Brain pericyte (primary cell): Measurements from ENCODE around the gene MATN3.
A peak's percentile ranks its signal among the peaks of the same experiment; 100 is the strongest.

Experiments used
- DNase-seq: peaks from one replicate; pipeline ENCODE4 v3.0.0-alpha.2; 2012; ENCODE audit warnings: low read depth, low spot score

The MATN3 gene

DNA sequence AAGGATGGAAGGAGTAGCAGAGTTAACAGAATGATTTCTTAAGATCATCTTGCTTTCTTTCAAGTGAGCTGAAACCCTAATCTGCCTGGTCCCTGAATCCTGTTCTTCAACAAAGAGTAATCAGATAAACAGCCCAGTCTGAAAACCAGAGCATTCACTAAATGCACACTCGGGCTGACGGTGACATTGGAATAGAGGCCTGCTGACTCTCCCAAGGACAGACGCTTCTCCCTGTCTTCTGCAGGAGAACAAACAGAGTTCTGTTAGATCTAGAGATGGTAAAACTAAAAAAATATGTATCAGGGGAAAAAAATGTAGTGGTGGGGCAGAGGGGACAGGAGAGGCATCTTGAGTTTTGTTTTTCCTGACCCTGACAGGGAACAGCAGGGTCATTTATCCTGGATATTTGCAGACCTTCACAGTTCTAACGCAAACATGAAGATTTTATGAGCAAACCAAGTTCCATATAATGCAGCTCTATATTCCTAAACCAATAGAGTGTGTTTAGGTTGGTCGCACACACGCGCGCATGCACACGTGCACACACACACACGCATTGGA lies 7.3 kb downstream of the MATN3 start:
- no peak for DNase-seq

DNA sequence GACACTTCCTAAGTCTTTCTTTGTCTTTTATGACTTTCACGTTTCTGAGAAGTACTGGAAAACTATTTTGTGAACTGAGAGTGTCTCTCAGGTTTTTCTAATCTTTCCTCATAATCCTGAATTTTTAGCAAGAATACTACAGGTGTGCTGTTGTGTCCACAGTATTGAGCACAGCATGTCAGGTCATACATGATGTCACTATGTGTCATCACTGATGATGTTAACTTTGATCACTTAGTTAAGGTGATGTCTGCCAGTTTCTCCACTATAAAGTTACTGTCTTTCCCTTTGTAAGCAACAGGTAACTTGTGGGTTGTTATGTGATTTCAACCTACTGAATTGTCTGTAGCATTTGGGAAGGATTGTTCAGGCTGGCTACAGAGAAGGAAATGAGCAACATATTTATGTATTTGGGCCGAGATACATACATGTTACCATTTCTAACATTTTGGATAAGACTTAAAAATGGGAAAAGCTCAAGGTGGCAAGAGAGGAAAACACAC lies 11.1 kb downstream of the MATN3 start:
- no peak for DNase-seq

GRCh38 chr2:19993731-19994130 lies 18.7 kb downstream of the MATN3 start:
- DNase-seq, result no peak

- no peak for DNase-seq
These were observed 20.6 kb downstream of the MATN3 start for GRCh38 chr2:19991895-19992294.

- DNase-seq, result no peak
These were observed 22.1 kb downstream of the MATN3 start for GRCh38 chr2:19990416-19990728.

DNA sequence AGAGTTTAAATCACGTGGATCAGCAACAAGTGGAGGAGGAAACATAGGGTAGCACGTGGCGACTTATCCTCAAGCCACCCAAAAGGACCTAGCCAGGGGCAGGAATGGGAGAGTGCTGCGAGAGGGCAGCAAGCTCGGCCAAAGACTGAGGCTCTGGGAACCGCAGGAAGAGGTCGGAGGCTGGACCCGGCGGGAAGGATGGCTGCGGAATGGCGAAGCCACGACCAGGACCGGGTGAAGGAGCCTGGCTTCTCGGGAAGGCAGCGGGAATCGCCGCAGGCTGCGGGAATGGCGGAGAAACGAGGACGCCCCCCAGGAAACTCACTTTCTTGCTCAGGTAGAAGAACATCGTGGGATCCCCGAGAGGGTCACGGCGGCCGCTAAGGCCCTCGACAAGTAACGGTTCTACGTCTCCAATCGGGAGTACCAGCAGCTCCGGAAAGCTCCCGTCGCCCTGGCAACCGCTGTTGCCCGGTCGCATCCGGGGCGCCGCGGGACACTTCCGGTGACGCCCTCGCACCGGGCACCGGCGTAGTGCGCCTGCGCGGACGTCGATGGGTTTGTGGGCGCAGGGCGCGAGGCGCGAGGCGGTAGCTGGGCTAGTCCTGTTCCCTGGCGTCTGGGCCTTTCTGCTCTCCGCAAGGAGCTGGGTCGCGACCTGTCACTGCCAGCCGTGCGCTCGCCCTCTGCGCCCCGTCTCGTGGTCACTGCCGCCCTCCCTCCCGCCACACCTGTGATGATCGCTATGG lies 22.6 kb downstream of the MATN3 start, which contains the start of gene WDR35:
Gene WDR35, minus strand, starts transcription at position 439 of the 749 bp plus-strand sequence. Its CDS starts 90 bp downstream, at position 349.
- DNase-seq, result peak; percentile 32

GRCh38 chr2:19989342-19989666 lies 23.2 kb downstream of the MATN3 start:
- no peak for DNase-seq

- no peak for DNase-seq
These were observed 23.9 kb downstream of the MATN3 start for GRCh38 chr2:19988600-19988999.

- DNase-seq, result no peak
These were observed 24.5 kb downstream of the MATN3 start for GRCh38 chr2:19987936-19988335.

- no peak for DNase-seq
These were observed 30.2 kb downstream of the MATN3 start for GRCh38 chr2:19982268-19982667.

DNA sequence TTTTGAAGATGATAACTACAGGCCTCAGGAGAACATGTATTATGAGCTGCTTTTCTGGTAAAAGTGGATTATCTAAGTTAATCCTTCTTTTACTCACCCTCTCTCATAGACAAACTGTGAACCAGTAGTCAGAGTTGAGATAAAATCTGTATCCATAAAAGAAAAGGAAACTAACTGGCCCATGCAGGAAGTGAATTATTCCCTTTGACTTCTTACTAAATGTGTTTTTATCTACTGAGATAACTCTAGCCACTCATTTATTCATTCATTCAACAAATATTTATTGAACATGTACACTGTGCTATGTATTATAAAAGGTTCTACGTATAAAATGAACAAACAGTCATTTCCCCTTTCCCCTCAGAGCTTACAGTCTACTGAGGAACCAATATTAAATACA lies 32.5 kb downstream of the MATN3 start:
- no peak for DNase-seq

- DNase-seq, result no peak
These were observed 39.0 kb downstream of the MATN3 start for GRCh38 chr2:19973466-19973865.

- no peak for DNase-seq
These were observed 40.8 kb downstream of the MATN3 start for GRCh38 chr2:19971691-19972090.

DNA sequence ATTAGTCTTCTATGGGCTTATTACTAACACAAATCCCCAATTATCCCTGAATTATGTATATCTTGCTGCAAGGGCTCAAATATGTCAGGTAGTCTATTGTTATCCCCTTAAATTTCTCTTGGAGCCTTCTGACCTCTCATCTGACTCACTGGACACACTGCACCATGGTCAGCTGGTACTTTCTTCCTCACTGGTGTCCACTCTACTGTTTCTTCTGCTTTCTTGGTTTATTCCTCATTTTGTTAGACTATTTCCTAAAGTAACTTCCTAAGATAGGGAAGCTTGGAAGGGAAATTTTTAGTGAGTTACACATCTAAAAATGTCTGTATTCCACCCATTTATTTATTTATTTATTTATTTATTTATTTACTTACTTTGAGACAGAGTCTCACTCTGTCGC lies 49.1 kb downstream of the MATN3 start:
- DNase-seq, result no peak

- peak; percentile 10 for DNase-seq
These were observed 56.7 kb downstream of the MATN3 start for GRCh38 chr2:19955544-19956422.

- DNase-seq, result no peak
These were observed 63.4 kb downstream of the MATN3 start for GRCh38 chr2:19949071-19949470.

- no peak for DNase-seq
These were observed 65.1 kb downstream of the MATN3 start for GRCh38 chr2:19947184-19947940.

DNA sequence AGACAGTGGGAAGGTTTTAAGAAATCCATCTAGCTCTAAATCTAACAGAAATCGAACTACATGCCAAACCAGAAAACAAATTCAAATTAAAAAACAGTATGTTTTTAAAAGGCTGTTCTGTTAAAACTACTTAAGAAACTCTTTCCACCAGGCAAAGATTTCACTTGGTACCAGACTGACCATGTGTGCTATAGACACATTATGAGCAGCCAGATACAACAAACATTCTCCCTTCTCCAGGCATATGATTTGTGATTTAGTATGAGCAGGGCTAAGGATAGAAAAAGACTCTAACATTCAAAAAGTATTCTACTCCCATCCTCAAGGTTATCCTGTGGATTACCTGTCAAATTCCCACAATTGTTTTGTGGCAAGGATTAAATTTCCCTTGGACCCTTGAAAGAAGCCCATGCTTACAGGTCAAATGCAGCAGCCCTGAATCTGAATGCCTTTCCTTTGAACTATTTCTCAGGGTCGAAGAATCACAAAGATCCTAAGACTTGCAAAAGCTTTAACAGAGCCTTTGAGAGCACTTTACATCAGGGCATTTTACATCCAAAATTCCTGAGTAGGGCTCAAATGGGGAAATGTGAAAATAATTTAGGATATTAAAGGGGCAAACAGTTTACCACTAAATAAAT lies 68.1 kb downstream of the MATN3 start:
- no peak for DNase-seq

DNA sequence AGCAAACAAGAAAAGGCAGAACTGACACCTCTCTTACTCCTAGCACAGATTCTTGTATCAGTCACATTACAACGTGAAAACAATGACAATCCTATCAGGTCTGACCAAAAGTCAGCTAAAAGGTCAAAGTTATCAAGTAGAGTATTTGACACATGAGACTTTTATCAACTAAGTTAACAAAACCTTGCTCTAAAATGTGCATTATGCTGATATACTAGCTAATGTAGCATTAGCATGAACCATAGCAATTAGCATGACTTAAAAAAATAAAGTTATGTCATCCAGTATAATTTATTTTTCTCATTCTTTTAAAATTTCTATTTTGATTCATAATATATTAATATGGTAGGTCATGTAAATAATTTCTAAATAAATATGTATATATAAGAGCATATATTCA lies 69.3 kb downstream of the MATN3 start:
- no peak for DNase-seq

DNA sequence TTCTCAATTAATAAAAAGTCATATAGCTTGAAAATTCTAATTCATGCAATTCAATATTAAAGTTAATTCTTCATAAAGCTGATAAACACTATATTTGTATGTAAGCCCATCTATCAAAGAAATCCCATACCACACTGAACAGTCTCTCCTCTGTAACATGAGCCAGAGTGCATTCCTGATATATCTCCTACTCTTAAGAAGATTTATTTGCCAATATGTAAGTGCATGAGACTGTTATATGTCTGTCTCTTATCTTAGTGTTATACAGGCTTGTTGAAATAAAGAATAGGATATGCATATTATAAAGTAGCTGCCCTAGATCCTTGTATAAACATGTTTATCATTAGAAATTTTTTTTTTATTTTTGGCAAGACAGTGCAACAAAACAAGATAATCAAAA lies 70.3 kb downstream of the MATN3 start:
- DNase-seq, result no peak
